Left lung (tissue), 10 donors: Measurements from ENCODE around the gene ZNF454. TPM values are rescaled to one million over a fixed set of nuclear protein-coding genes. Genes with fewer than 3 reads are reported as not detected.

Source experiments
- ATAC-seq: fragments of 200-7000 bp; cut with Tn5 transposase; one replicate; pipeline ENCODE4 v1.9.1; 2020; ENCODE audit warnings: moderate library complexity
- DNase-seq, 4 donors: peaks; one replicate each; pipeline ENCODE4 v3.0.0-alpha.2; 2013 to 2020
- H3K27ac ChIP-seq, 2 donors: fragments of 200-600 bp; sonication (generic) in 1 of 2; one replicate each; pipeline versions ENCODE4 v1.5.0 to v1.8.0; 2020 to 2021
- H3K27me3 ChIP-seq, 2 donors: fragments of 200-600 bp; sonication (generic) in 1 of 2; one replicate each; pipeline versions ENCODE4 v1.5.0 to v1.8.0; 2020 to 2021
- H3K36me3 ChIP-seq, 2 donors: fragments of 200-600 bp; sonication (generic) in 1 of 2; one replicate each; pipeline versions ENCODE4 v1.5.0 to v1.8.0; 2020 to 2021
- H3K4me1 ChIP-seq, 2 donors: fragments of 200-600 bp; one replicate each; pipeline ENCODE4 v1.8.0; 2021
- H3K4me3 ChIP-seq, 2 donors: fragments of 200-600 bp; sonication (generic) in 1 of 2; one replicate each; pipeline versions ENCODE4 v1.5.0 to v1.8.0; 2020 to 2021; ENCODE audit warnings: mild to moderate bottlenecking in 1 of 2
- H3K9me3 ChIP-seq, 2 donors: fragments of 200-600 bp; sonication (generic) in 1 of 2; one replicate each; pipeline versions ENCODE4 v1.5.0 to v1.8.0; 2020 to 2021
- CTCF ChIP-seq, 2 donors: fragments of 200-600 bp; sonication (generic) in 1 of 2; IDR thresholded peaks; one replicate each; pipeline versions ENCODE4 v1.5.0 to v1.8.0; 2021; ENCODE audit warnings: antibody characterized with exemption in 2 of 2
- intact Hi-C, 2 donors: fragments of 100-400 bp; cut with DNase I; formaldehyde crosslinking; loops; one replicate each; pipeline versions ENCODE4 v1.11.2 to v1.14.2; 2022
- polyA plus RNA-seq, 6 donors: library from polyadenylated mRNA; unstranded; fragments of 120-200 nt; gene quantifications; one replicate each; pipeline ENCODE4 v1.2.1, GENCODE V29; 2013; ENCODE audit not compliant: insufficient read length in 6 of 6
- total RNA-seq, 2 donors: library from RNA; stranded (reverse); fragmentation: NEBNext Ultra II Directional; extraction: Animal tissue kit (Norgen Biotek cat#: 25700); gene quantifications; one replicate each; pipeline ENCODE4 v1.2.1, GENCODE V29; 2021
- donor health status: DM: no; HTN: yes; CAD: no.
- donor health status: DM: no; HTN: no; CAD: no.

ZNF454 gene
- total and polyA plus RNA-seq, 8 donors: 3.4 to 11.0 (median 9.2) TPM

GRCh38 chr5:178998441-178998840 is 57.4 kb downstream of the ZNF454 start:
- no peak for ATAC-seq
- Histone ChIP-seq H3K27ac (no peak overlapping the region), H3K27me3 (peaks cover 14 to 42% of the 10 kb centered on the region in 2 donors), H3K9me3 (peaks cover 0 to 26% of the 10 kb centered on the region in 2 donors), H3K4me1 (no peaks in the 10 kb centered on the region), H3K4me3 (no peak overlapping the region), H3K36me3 (no peaks in the 10 kb centered on the region)
- no peak for DNase-seq
- no peak for TF ChIP-seq CTCF (IDR thresholded peaks at IDR 0.05)
- intact Hi-C loops: no loop called here

GRCh38 chr5:179006564-179006963 is 65.6 kb downstream of the ZNF454 start:
- intact Hi-C loops: no loop called here
- Histone ChIP-seq H3K27ac (no peak overlapping the region), H3K4me3 (no peak overlapping the region), H3K9me3 (peaks cover 4 to 32% of the 10 kb centered on the region in 2 donors), H3K36me3 (no peaks in the 10 kb centered on the region), H3K27me3 (no peaks in the 10 kb centered on the region), H3K4me1 (no peaks in the 10 kb centered on the region)
- TF ChIP-seq CTCF (IDR thresholded peaks at IDR 0.05): no peak
- ATAC-seq: no peak
- DNase-seq: no peak

GRCh38 chr5:179008667-179009066 is 67.7 kb downstream of the ZNF454 start:
- Histone ChIP-seq H3K4me3 (no peak overlapping the region), H3K27me3 (no peaks in the 10 kb centered on the region), H3K4me1 (no peaks in the 10 kb centered on the region), H3K36me3 (no peaks in the 10 kb centered on the region), H3K9me3 (peaks cover 4 to 40% of the 10 kb centered on the region in 2 donors), H3K27ac (no peak overlapping the region)
- DNase-seq (no peak), ATAC-seq (no peak)
- no peak for TF ChIP-seq CTCF (IDR thresholded peaks at IDR 0.05)
- intact Hi-C loops: no loop called here

Other genes starting within 250 kb of the ZNF454 start
- gene ZNF354A, start 210.5 kb upstream of the ZNF454 start, total RNA-seq: 10 to 100 TPM in 1 of 2 donors, 1 to 10 TPM in 1; 9.1 to 12.5 TPM
- 10 to 100 TPM; 15.1 to 20.3 (median 17.1) TPM for gene ZNF354A, start 210.5 kb upstream of the ZNF454 start, polyA plus RNA-seq
- gene ZNF354B, start 81.2 kb upstream of the ZNF454 start, total RNA-seq: 10 to 100 TPM; 13.3 to 15.5 TPM
- gene ZNF354B, start 81.2 kb upstream of the ZNF454 start, polyA plus RNA-seq: 10 to 100 TPM; 23.1 to 32.9 (median 27.5) TPM
- 1 to 10 TPM; 1.2 to 1.8 TPM for gene ZFP2, start 45.3 kb upstream of the ZNF454 start, total RNA-seq
- gene ZFP2, start 45.3 kb upstream of the ZNF454 start, polyA plus RNA-seq: 1 to 10 TPM; 5.9 to 8.9 (median 6.5) TPM
- gene GRM6, start 54.1 kb downstream of the ZNF454 start, total RNA-seq: not detected
- gene GRM6, start 54.1 kb downstream of the ZNF454 start, polyA plus RNA-seq: 1 to 10 TPM; 1.4 to 2.5 (median 1.7) TPM
- gene ZNF879, start 82.6 kb downstream of the ZNF454 start, total RNA-seq: 1 to 10 TPM; 4.5 to 4.7 TPM
- gene ZNF879, start 82.6 kb downstream of the ZNF454 start, polyA plus RNA-seq: 1 to 10 TPM; 4.6 to 6.8 (median 5.5) TPM
- 1 to 10 TPM; 5.2 to 6.3 TPM for gene ZNF354C, start 119.2 kb downstream of the ZNF454 start, total RNA-seq
- 10 to 100 TPM; 15.6 to 18.8 (median 16.5) TPM for gene ZNF354C, start 119.2 kb downstream of the ZNF454 start, polyA plus RNA-seq